Stimulated activated naive B cell treated with anti-CD40 and anti-IgM and Interleukin-4, amounts not matched to agents 10 μg/mL and 1 μg/mL and 100 μg/mL, for 72 hours (primary cell): Measurements from ENCODE around the gene GBA3.
A peak's percentile ranks its signal among the peaks of the same experiment; 100 is the strongest.

Experiments used
- ATAC-seq, 2 donors: fragments of 150-1000 bp; cut with Tn5 transposase; replicated peaks; 2 replicates each; pipeline ENCODE4 v1.10.0; 2021; ENCODE audit warnings: moderate library complexity in 1 of 2
- DNase-seq: peaks from one replicate; pipeline ENCODE4 v3.0.0; 2021
- H3K27ac Mint-ChIP-seq: one replicate; pipeline ENCODE4 v1.8.0; 2022; ENCODE audit warnings: mild to moderate bottlenecking, mixed read lengths
- H3K27me3 Mint-ChIP-seq, 2 donors: one replicate each; pipeline ENCODE4 v1.8.0; 2022; ENCODE audit warnings: mixed read lengths in 2 of 2
- H3K36me3 Mint-ChIP-seq, 2 donors: one replicate each; pipeline ENCODE4 v1.8.0; 2022; ENCODE audit warnings: mixed read lengths in 2 of 2, mild to moderate bottlenecking in 1 of 2
- H3K4me1 Mint-ChIP-seq, 2 donors: one replicate each; pipeline ENCODE4 v1.8.0; 2022; ENCODE audit warnings: mixed read lengths in 2 of 2, mild to moderate bottlenecking in 1 of 2
- H3K4me3 Mint-ChIP-seq, 2 donors: one replicate each; pipeline ENCODE4 v1.8.0; 2022; ENCODE audit warnings: mild to moderate bottlenecking in 2 of 2, mixed read lengths in 2 of 2, moderate library complexity in 1 of 2
- H3K9me3 Mint-ChIP-seq, 2 donors: one replicate each; pipeline ENCODE4 v1.8.0; 2022; ENCODE audit warnings: mixed read lengths in 2 of 2, mild to moderate bottlenecking in 1 of 2

The GBA3 gene

DNA sequence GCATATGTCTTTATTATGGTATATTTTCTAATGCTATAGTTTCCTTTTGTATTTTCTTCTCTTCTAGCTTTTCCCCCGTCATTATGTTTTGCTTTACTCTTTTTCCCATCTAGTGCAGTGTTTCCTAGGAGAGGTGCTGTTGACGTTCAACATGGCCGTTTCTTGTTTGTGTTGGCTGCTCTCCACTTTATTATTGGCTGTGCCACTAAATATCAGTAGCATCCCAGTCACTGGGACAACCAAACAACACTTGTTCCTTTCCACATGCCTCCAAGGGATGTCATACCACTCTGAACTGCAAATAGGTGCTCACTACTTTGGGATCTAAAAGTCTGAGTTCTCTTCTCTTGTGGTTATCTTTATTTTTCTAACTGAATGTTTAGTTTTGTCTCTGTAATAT, 26.5 kb downstream of the GBA3 start:
- Mint-ChIP-seq H3K4me1 (no peaks in the 10 kb centered on the region), H3K27ac (no peak overlapping the region), H3K4me3 (no peak overlapping the region), H3K36me3 (no peaks in the 10 kb centered on the region), H3K27me3 (no peaks in the 10 kb centered on the region), H3K9me3 (peaks cover 3 to 9% of the 10 kb centered on the region in 2 donors)
- DNase-seq (no peak), ATAC-seq (no peak)

DNA sequence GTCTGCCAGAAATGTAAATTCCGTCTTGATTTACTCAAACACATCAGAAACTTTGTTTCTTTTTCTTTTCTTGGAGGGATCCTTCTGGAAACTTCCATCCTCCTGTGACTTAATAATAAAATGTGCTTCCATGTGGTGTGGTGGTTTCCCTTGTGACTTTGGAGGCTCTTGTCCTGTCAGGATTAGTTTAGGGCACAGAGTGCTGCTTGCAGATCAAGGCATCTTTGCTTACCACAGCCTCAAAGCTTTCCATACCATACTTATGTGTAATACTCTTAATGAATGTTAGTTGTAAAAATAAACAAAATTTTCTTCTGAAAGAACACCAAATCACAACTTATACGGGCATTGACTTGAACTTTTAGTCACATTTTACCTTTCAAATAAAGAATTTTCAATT, 27.4 kb downstream of the GBA3 start:
- Mint-ChIP-seq H3K27me3 (peaks cover 3% of the 10 kb centered on the region in 2 donors), H3K4me3 (no peak overlapping the region), H3K27ac (no peak overlapping the region), H3K36me3 (no peaks in the 10 kb centered on the region), H3K9me3 (peaks cover 3 to 9% of the 10 kb centered on the region in 2 donors), H3K4me1 (no peaks in the 10 kb centered on the region)
- no peak for ATAC-seq
- no peak for DNase-seq

DNA sequence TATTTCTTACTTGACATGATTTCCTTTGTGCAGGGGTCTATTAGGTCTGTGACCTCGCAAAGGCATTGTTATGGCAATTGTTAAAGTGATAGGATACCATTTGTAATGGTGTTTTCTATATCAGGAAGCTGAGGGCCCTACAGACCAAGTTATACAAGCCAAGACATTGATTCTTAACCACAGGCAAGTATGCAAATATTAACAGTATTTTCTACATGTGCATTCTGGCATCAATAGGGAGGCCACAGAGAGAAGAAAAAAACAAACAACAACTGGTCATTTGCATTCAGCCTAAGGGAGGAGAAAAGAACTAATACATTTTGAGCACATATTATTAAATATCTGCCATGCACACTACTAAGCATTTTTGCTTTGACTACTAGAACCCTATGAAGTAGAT, 28.5 kb downstream of the GBA3 start:
- H3K27me3 Mint-ChIP-seq = peaks cover 5% of the 10 kb centered on the region in 2 donors
- H3K4me3 Mint-ChIP-seq = no peak overlapping the region
- no peak for ATAC-seq
- H3K27ac Mint-ChIP-seq = no peak overlapping the region
- no peaks in the 10 kb centered on the region for H3K36me3 Mint-ChIP-seq
- H3K4me1 Mint-ChIP-seq = no peaks in the 10 kb centered on the region
- peaks cover 3 to 9% of the 10 kb centered on the region in 2 donors for H3K9me3 Mint-ChIP-seq
- DNase-seq = no peak

DNA sequence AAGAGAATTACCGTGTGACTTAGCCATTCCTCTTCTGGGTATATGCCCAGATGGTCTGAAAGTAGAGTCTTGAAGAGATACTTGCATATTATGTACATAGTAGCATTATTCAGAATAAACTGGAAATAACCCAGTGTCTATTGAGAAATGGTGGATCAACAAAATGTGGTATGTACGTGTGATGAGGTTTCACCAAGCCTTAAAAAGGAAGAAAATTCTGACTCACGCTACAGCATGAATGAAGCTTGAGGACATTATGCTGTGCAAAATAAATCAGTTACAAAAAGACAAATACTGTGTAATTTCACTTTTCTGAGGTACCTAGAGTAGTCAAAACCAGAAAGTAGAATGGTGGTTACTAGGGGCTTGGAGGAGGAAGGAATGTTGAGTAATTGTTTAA, 37.3 kb downstream of the GBA3 start:
- DNase-seq (no peak), ATAC-seq (no peak)
- H3K4me3 Mint-ChIP-seq = no peak overlapping the region
- peaks cover 0 to 8% of the 10 kb centered on the region in 2 donors for H3K4me1 Mint-ChIP-seq
- H3K9me3 Mint-ChIP-seq = peaks cover 0 to 7% of the 10 kb centered on the region in 2 donors
- H3K27ac Mint-ChIP-seq = no peak overlapping the region
- H3K36me3 Mint-ChIP-seq = no peaks in the 10 kb centered on the region
- peaks cover 2 to 11% of the 10 kb centered on the region in 2 donors for H3K27me3 Mint-ChIP-seq

DNA sequence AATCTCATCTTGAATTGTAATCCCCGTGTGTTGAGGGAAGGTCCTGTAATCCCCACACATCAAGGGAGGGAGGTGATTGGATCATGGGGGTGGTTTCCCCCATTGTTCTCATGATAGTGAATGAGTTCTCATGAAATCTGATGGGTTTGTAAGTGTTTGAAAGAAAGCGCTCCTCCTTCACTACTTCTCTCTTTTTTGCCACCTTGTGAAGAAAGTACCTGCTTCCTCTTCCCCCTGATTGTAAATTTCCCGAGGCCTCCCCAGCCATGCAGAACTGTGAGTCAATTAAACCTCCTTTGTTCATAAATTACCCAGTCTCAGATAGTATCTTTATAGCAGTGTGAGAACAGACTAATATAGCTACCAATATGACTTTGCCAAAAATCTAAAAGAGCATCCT, 41.1 kb downstream of the GBA3 start:
- peaks cover 0 to 8% of the 10 kb centered on the region in 2 donors for H3K4me1 Mint-ChIP-seq
- H3K27ac Mint-ChIP-seq = no peak overlapping the region
- H3K4me3 Mint-ChIP-seq = no peak overlapping the region
- H3K9me3 Mint-ChIP-seq = peaks cover 0 to 7% of the 10 kb centered on the region in 2 donors
- DNase-seq = no peak
- no peaks in the 10 kb centered on the region for H3K36me3 Mint-ChIP-seq
- peaks cover 0 to 9% of the 10 kb centered on the region in 2 donors for H3K27me3 Mint-ChIP-seq
- ATAC-seq = peak; percentile 20 to 38

DNA sequence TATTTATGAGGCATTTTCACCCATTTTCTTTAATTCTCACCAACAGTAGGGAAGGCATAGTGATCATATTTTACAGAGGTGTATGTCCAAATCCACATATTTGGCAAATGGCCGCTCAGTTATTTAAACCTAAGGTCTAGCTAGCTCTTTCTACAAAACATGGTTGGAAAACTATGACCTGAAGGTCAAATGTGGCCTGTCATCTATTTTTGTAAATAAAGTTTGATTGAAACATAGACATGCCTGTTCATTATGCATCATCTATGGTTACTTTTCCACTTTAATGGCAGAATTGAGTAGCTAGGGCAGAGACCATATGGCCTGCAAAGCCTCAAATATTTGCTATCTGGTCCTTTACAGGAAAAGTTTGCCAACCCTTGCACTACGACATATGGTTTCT, 44.2 kb downstream of the GBA3 start:
- ATAC-seq = no peak
- H3K27ac Mint-ChIP-seq = no peak overlapping the region
- H3K9me3 Mint-ChIP-seq = peaks cover 0 to 7% of the 10 kb centered on the region in 2 donors
- no peak overlapping the region for H3K4me3 Mint-ChIP-seq
- no peak for DNase-seq
- H3K4me1 Mint-ChIP-seq = peaks cover 0 to 8% of the 10 kb centered on the region in 2 donors
- H3K27me3 Mint-ChIP-seq = no peaks in the 10 kb centered on the region
- H3K36me3 Mint-ChIP-seq = no peaks in the 10 kb centered on the region

DNA sequence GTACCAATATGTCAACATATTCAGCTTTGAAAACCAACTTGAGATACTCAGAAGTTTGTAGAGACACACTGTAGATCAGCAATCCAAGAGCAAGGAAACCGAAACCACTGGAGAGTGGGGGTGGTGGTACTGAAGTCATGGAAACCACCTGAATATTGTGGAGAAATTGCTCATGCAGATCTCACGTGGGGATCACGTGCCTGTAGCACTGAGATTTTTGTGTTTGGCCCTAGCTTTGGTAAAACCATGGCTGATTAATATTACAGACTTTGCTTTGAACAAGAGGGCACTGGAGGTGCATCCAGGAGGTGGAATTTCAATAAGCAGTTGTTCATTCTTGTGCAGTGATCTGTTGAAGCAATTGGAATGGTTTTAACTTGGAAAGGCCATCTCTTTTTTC, 47.2 kb downstream of the GBA3 start:
- Mint-ChIP-seq H3K27ac (no peak overlapping the region), H3K27me3 (no peaks in the 10 kb centered on the region), H3K4me3 (no peak overlapping the region), H3K36me3 (no peaks in the 10 kb centered on the region), H3K4me1 (no peaks in the 10 kb centered on the region), H3K9me3 (peaks cover 0 to 5% of the 10 kb centered on the region in 2 donors)
- ATAC-seq = no peak
- no peak for DNase-seq

DNA sequence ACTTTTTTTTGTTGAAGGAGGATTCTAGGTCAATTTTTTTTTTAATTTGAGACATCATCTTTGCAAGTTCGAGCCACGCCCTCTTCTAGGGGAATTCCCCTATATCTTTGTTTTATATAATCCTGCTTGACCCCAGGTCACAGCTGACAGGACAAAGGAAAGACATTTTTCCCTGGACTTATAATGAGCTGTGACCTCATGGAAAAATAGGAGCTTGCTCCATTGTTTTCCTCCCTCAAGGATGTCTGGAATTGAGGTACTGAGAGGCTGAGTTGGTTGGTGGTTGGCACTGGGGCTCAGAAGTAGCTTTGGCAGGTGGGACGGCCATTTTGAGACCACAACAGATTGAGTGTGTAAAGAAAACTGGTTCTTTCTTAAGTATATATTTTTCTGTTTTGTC, 49.0 kb downstream of the GBA3 start:
- no peak for DNase-seq
- H3K27me3 Mint-ChIP-seq = no peaks in the 10 kb centered on the region

DNA sequence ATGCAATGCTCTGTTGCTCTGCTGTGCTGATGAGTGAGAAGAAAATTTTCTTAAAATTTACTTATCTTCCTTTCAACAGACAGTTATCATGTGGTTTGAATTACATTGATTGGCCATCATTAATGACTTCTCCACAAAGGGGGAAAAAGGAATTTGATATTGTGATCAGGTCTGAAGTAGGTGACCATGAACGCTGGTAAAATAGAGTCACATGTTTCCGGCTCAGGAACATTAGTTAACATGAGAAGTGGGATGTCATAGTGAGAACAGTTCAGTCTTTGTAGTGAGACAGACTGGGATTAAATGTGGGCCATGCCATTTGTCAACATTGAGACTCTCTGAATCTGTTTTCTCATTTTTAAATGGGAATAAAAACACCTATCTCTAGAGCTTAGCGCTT, 50.6 kb downstream of the GBA3 start:
- Mint-ChIP-seq H3K4me3 (no peak overlapping the region), H3K27ac (no peak overlapping the region), H3K4me1 (no peaks in the 10 kb centered on the region), H3K9me3 (peaks cover 0 to 5% of the 10 kb centered on the region in 2 donors), H3K36me3 (no peaks in the 10 kb centered on the region), H3K27me3 (no peaks in the 10 kb centered on the region)
- DNase-seq (no peak), ATAC-seq (no peak)

More for the DNA sequence above, 49.0 kb downstream of the GBA3 start:
- Mint-ChIP-seq H3K27ac (no peak overlapping the region), H3K4me1 (no peaks in the 10 kb centered on the region), H3K9me3 (peaks cover 0 to 5% of the 10 kb centered on the region in 2 donors), H3K36me3 (no peaks in the 10 kb centered on the region), H3K4me3 (no peak overlapping the region)
- ATAC-seq = no peak

DNA sequence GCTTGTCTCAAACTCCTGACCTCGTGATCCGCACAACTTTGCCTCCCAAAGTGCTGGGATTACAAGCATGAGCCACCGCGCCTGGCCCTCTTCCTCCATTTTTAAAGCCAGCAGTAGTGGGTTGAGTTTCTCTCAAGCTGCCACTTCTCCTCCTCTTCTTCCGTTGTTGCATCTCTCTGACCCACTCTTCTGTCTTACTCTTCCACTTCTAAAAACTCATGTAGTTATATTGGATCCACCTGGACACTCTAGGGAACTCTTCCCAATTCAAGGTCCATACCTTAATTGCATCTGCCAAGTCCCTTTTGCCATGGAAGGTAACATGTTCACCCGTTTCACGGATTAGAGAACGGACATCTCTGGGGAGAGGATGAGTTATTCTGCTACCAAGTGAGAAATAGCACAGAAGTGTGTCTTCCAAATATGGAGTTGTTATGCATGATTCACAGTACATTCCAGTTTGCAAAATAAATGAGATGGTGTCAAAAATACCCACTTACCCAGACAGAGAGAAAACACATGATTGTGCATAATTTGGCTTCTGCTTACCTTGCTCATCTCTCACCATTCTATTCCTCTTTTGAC, 51.8 kb downstream of the GBA3 start:
- ATAC-seq (no peak), DNase-seq (no peak)
- no peak overlapping the region for H3K4me3 Mint-ChIP-seq

DNA sequence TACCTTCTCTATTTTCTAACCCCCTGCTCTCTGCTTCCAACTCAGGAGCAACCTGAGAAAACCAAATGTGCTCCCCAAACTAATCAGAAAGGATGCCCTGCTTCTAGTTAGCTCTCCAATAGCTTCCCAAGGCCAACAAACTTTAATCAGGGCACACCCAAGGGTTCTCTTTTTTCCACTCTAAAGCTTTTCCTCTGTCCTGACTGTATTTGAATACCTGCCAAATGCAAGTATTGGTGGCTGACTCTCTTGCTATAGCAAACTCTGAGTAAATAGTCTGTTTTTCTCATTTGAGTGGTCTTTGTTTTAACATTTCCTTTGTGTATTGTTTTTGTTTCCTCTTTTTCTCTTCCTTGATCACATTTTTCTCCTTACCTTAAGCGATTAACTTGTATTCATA, 52.5 kb downstream of the GBA3 start:
- Mint-ChIP-seq H3K4me1 (no peaks in the 10 kb centered on the region), H3K27ac (no peak overlapping the region), H3K4me3 (no peak overlapping the region), H3K36me3 (no peaks in the 10 kb centered on the region), H3K27me3 (no peaks in the 10 kb centered on the region), H3K9me3 (peaks cover 0 to 5% of the 10 kb centered on the region in 2 donors)
- DNase-seq (no peak), ATAC-seq (no peak)

More for the DNA sequence above, 51.8 kb downstream of the GBA3 start:
- H3K36me3 Mint-ChIP-seq = no peaks in the 10 kb centered on the region
- H3K27me3 Mint-ChIP-seq = no peaks in the 10 kb centered on the region
- H3K9me3 Mint-ChIP-seq = peaks cover 0 to 5% of the 10 kb centered on the region in 2 donors
- no peak overlapping the region for H3K27ac Mint-ChIP-seq
- no peaks in the 10 kb centered on the region for H3K4me1 Mint-ChIP-seq

DNA sequence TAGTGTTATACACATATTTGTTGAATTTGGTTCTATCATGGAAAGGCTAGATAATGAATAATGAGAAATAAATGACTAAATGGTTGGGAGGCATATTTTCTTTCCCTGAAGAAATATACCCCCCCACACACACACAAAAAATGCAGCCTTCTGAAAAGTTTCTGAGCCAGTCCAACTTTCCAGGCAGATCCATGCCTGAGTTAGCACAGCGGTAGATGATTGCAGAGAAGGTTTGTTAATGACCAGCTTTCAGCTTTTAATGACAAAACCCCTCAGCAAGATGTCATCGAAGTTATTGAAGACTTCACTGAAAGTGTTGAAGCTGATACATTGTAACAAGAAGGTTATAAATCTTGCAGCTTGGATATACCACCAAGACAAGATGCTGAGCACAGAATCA, 61.4 kb downstream of the GBA3 start:
- DNase-seq = no peak

DNA sequence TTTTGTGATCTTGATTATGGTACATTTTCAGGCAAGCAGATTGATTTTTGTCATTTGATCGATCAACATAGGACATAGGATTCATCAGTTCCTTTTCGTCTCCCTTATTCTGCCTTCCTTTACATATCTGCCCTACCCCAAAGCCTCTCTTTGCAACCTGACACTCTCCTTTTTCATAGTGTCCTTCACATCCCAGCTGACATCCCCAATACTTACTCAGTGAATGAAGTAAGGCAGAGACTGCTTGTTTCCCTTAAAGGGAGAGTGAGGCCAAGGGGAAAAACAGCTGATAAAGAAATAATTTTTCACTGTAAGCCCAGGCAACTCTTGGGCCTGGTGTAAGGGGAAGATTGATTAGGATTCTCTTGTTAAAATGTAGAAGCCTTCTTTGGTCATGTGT, 69.8 kb downstream of the GBA3 start:
- H3K4me3 Mint-ChIP-seq = no peak overlapping the region
- no peak for DNase-seq
- H3K4me1 Mint-ChIP-seq = peaks cover 10 to 36% of the 10 kb centered on the region in 2 donors
- ATAC-seq = no peak
- no peaks in the 10 kb centered on the region for H3K27me3 Mint-ChIP-seq
- H3K27ac Mint-ChIP-seq = no peak overlapping the region
- peaks cover 3 to 9% of the 10 kb centered on the region in 2 donors for H3K9me3 Mint-ChIP-seq
- peaks cover 0 to 5% of the 10 kb centered on the region in 2 donors for H3K36me3 Mint-ChIP-seq

More for the DNA sequence above, 61.4 kb downstream of the GBA3 start:
- Mint-ChIP-seq H3K27me3 (no peaks in the 10 kb centered on the region), H3K4me3 (no peak overlapping the region), H3K36me3 (no peaks in the 10 kb centered on the region), H3K9me3 (peaks cover 0 to 2% of the 10 kb centered on the region in 2 donors), H3K27ac (no peak overlapping the region), H3K4me1 (no peaks in the 10 kb centered on the region)
- ATAC-seq = no peak

DNA sequence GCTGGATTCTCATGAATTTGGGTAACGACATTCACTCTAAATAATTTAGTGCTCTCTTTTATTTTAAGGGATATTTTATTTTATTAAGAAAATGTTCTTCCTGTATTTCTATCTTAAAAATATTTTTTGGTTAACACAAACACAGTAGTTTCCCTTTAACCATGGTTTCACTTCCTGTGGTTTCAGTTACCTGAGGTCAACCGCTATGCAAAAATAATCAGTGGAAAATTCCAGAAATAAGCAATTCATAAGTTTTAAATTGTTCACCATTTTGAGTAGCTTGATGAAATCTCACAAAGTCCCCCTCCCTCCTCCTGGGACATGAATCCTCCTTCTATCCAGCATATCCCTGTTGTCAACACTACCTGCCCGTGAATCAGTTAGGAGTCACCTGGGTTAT, 71.4 kb downstream of the GBA3 start:
- Mint-ChIP-seq H3K4me3 (peak overlapping the region in 1 of 2 donors; percentile 32), H3K27me3 (no peaks in the 10 kb centered on the region), H3K27ac (no peak overlapping the region), H3K9me3 (peaks cover 3 to 9% of the 10 kb centered on the region in 2 donors), H3K36me3 (peaks cover 0 to 5% of the 10 kb centered on the region in 2 donors), H3K4me1 (peaks cover 10 to 36% of the 10 kb centered on the region in 2 donors)
- DNase-seq = no peak
- ATAC-seq = peak; percentile 45 to 55

DNA sequence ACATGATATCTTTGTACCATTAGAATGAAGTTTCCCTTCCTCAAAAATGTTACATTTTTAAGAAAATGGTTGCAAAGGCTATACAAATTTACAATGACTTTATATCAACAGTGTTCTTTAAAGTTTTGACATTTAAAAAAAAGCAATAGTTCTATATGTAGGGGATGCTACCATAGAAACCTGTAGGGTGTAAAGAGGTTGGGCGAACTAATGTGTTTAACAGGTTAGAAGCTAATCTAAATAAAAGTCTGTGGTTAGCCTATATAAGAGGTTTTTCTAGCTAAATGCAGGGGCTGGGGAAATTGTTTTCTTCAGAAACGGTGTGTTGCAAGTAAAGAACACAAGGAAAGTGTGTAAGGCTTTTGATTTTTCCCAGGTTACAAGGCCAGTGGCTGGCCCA, 73.3 kb downstream of the GBA3 start:
- peak overlapping the region; percentile 72 for H3K27ac Mint-ChIP-seq
- H3K36me3 Mint-ChIP-seq = peaks cover 0 to 7% of the 10 kb centered on the region in 2 donors
- peaks cover 10 to 36% of the 10 kb centered on the region in 2 donors for H3K4me1 Mint-ChIP-seq
- H3K4me3 Mint-ChIP-seq = peak overlapping the region in 1 of 2 donors; percentile 69
- H3K9me3 Mint-ChIP-seq = peaks cover 5 to 14% of the 10 kb centered on the region in 2 donors
- H3K27me3 Mint-ChIP-seq = no peaks in the 10 kb centered on the region
- peak; percentile 79 to 90 for ATAC-seq
- no peak for DNase-seq
